ENCODE data around the gene TTC39C. TPM values are rescaled to one million over a fixed set of nuclear protein-coding genes. Genes with fewer than 3 reads are reported as not detected.
A peak's percentile ranks its signal among the peaks of the same experiment; 100 is the strongest.
"Not testable (repeated sequence)": the region's sequence is repeated elsewhere in the genome, so short reads cannot be mapped to it uniquely, and the experiment has no call there.

Gene TTC39C
- total and polyA plus RNA-seq, 5 donors from 2014 or later, result 109 to 274 (median 180) TPM

DNA sequence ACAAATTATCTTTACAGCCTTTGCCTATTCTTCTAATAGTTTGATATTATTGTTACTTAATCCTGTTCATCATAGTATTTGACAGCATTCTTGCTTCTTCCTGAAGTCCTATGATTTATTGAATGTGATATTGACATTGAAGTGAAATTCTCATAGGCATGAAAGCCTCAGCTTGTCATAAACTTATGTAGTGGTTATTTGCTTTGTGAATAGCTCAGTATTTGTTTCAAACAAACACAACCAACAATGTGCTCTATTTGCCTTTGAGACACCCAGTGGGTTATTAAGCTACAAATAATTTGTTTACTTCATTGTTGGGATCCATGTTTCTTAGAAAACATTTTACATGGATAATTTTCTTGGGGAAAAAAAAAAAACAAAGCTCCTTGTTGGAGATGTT, 57.2 kb downstream of the TTC39C start:
- Histone ChIP-seq H3K27me3 (ENCODE audit: control insufficient read depth, insufficient read depth, low read length) (no peaks in the 10 kb centered on the region), H3K9me3 (ENCODE audit: control insufficient read depth in 2 of 2, low read length in 2 of 2) (no peaks in the 10 kb centered on the region), H3K4me1 (ENCODE audit: control insufficient read depth, insufficient read depth, low read length, poor library complexity, severe bottlenecking) (peaks cover 4% of the 10 kb centered on the region), H3K36me3 (ENCODE audit: control insufficient read depth, insufficient read depth, low read length) (peaks cover 67% of the 10 kb centered on the region), H3K27ac (ENCODE audit: insufficient read depth, low read length, poor library complexity, severe bottlenecking) (no peak overlapping the region), H3K4me3 (ENCODE audit: low read depth, low read length) (no peak overlapping the region)
- Mint-ChIP-seq H3K36me3 (peaks cover 52% of the 10 kb centered on the region), H3K27me3 (no peaks in the 10 kb centered on the region), H3K4me3 (no peak overlapping the region), H3K4me1 (peaks cover 28 to 82% (median 58%) of the 10 kb centered on the region in 4 donors), H3K9me3 (no peaks in the 10 kb centered on the region), H3K27ac (peak overlapping the region in 1 of 3 donors; percentile 4)
- ATAC-seq (ENCODE audit: low read depth in 2 of 2) (no peak), DNase-seq (no peak)

DNA sequence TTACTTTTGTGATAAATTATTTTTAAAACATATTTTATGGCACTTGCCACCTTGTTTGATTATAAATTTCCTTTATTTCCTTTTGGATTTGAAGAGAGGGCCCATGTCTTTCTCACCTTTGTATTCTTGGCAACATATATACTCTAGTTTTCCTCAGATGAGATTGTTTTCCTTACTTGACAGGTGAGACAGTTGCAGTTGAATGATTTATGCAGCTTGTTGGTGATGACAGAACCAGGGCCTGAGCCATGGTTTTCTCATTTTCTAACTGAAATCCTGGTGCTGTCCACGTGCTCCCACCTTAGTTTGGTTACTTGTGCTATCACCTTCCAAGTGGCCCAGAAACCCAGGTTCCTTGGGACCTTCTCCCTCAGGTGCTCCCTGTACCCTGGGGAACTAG, 58.2 kb downstream of the TTC39C start:
- DNase-seq, result no peak
- Mint-ChIP-seq H3K4me1 (peaks cover 20 to 84% (median 61%) of the 10 kb centered on the region in 4 donors), H3K27me3 (no peaks in the 10 kb centered on the region), H3K27ac (peak overlapping the region in 1 of 3 donors; percentile 45), H3K36me3 (peaks cover 44% of the 10 kb centered on the region), H3K4me3 (no peak overlapping the region), H3K9me3 (no peaks in the 10 kb centered on the region)
- H3K4me3 ChIP-seq (ENCODE audit: low read depth, low read length), result no peak overlapping the region
- H3K36me3 ChIP-seq (ENCODE audit: control insufficient read depth, insufficient read depth, low read length), result peaks cover 64% of the 10 kb centered on the region
- H3K27ac ChIP-seq (ENCODE audit: insufficient read depth, low read length, poor library complexity, severe bottlenecking), result no peak overlapping the region
- no peaks in the 10 kb centered on the region for H3K27me3 ChIP-seq (ENCODE audit: control insufficient read depth, insufficient read depth, low read length)
- no peaks in the 10 kb centered on the region for H3K9me3 ChIP-seq (ENCODE audit: control insufficient read depth in 2 of 2, low read length in 2 of 2)
- peaks cover 4% of the 10 kb centered on the region for H3K4me1 ChIP-seq (ENCODE audit: control insufficient read depth, insufficient read depth, low read length, poor library complexity, severe bottlenecking)
- no peak for ATAC-seq (ENCODE audit: low read depth in 2 of 2)

DNA sequence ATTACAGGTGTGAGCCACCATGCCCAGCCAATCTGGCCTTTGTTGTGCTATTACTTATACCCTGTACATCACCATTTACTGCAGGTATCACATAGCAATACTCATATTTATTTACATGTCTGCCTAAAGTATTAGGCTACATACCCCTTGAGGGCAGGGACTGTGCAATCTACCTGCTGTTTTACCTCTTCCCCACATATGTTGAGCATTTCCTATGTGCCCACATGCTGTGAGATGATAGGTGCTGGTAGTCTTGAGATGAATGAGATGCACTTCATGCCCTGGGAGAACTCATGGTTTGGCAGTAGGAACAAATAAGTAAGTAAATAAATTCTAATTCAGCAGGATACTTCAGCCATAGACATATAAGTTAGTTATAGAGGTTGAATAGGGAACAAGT, 59.2 kb downstream of the TTC39C start:
- Mint-ChIP-seq H3K4me3 (no peak overlapping the region), H3K27me3 (no peaks in the 10 kb centered on the region), H3K36me3 (peaks cover 45% of the 10 kb centered on the region), H3K9me3 (no peaks in the 10 kb centered on the region), H3K4me1 (peaks cover 16 to 86% (median 59%) of the 10 kb centered on the region in 4 donors), H3K27ac (peak overlapping the region in 1 of 3 donors; percentile 77)
- DNase-seq, result no peak
- Histone ChIP-seq H3K27ac (ENCODE audit: insufficient read depth, low read length, poor library complexity, severe bottlenecking) (no peak overlapping the region), H3K27me3 (ENCODE audit: control insufficient read depth, insufficient read depth, low read length) (no peaks in the 10 kb centered on the region), H3K4me3 (ENCODE audit: low read depth, low read length) (no peak overlapping the region), H3K9me3 (ENCODE audit: control insufficient read depth in 2 of 2, low read length in 2 of 2) (no peaks in the 10 kb centered on the region), H3K36me3 (ENCODE audit: control insufficient read depth, insufficient read depth, low read length) (peaks cover 64% of the 10 kb centered on the region), H3K4me1 (ENCODE audit: control insufficient read depth, insufficient read depth, low read length, poor library complexity, severe bottlenecking) (peaks cover 4% of the 10 kb centered on the region)
- ATAC-seq (ENCODE audit: low read depth in 2 of 2), result no peak

DNA sequence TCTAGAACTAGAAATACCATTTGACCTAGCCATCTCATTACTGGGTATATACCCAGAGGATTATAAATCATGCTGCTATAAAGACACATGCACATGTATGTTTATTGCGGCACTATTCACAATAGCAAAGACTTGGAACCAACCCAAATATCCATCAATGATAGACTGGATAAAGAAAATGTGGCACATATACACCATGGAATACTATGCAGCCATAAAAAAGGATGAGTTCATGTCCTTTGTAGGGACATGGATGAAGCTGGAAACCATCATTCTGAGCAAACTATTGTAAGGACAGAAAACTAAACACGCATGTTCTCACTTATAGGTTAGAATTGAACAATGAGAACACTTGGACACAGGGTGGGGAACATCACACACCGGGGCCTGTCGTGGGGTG, 60.2 kb downstream of the TTC39C start:
- H3K27me3 ChIP-seq (ENCODE audit: control insufficient read depth, insufficient read depth, low read length); DNase-seq; H3K27me3 Mint-ChIP-seq; H3K4me3 ChIP-seq (ENCODE audit: low read depth, low read length); H3K27ac ChIP-seq (ENCODE audit: insufficient read depth, low read length, poor library complexity, severe bottlenecking); H3K9me3 Mint-ChIP-seq; H3K27ac Mint-ChIP-seq; H3K9me3 ChIP-seq (ENCODE audit: control insufficient read depth in 2 of 2, low read length in 2 of 2); ATAC-seq (ENCODE audit: low read depth in 2 of 2); H3K4me1 ChIP-seq (ENCODE audit: control insufficient read depth, insufficient read depth, low read length, poor library complexity, severe bottlenecking): not testable (repeated sequence)
- H3K4me1 Mint-ChIP-seq, result peaks cover 16 to 84% (median 54%) of the 10 kb centered on the region in 4 donors
- peaks cover 45% of the 10 kb centered on the region for H3K36me3 Mint-ChIP-seq
- H3K36me3 ChIP-seq (ENCODE audit: control insufficient read depth, insufficient read depth, low read length), result peaks cover 61% of the 10 kb centered on the region
- H3K4me3 Mint-ChIP-seq, result peak overlapping the region in 2 of 4 donors; percentile 36 to 46

DNA sequence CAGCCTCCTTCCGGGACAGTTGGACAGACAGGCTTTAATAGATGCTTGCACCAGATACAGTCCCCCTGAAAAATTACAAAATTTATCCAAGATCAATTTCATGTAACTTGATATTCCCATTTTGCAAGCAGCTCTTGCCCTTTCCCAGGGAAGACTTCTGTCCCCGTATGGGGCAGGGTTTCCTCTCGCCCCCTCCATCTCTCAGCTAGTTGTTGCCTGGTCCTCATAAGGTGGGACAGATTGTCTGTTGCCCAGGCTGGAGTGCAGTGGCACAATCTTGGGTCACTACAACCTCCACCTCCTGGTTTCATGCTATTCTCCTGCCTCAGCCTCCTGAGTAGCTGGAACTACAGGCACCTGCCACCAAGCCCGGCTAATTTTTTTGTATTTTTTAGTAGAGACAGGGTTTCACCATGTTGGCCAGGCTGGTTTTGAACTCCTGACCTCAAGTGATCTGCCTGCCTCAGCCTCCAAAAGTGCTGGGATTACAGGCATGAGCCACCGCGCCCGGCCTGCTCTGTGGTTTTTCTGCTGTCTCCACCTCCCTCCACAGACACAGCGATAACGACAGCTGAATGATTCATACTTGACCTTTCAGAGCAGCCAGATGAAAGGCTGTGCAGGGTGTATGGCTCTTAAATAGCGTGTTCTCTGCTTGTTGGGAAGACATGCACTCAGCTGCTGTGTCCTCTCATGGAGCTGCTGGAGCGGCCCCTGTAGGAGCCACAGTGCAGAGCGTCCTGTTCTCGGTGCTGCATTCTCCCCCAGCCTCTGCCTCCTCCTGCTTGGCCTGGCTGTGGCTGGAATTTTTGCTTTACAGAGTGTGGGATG, 61.4 kb downstream of the TTC39C start:
- Histone ChIP-seq H3K4me3 (ENCODE audit: low read depth, low read length) (peak overlapping the region; percentile 4), H3K4me1 (ENCODE audit: control insufficient read depth, insufficient read depth, low read length, poor library complexity, severe bottlenecking) (peaks cover 7% of the 10 kb centered on the region), H3K9me3 (ENCODE audit: control insufficient read depth in 2 of 2, low read length in 2 of 2) (no peaks in the 10 kb centered on the region), H3K27ac (ENCODE audit: insufficient read depth, low read length, poor library complexity, severe bottlenecking) (peak overlapping the region; percentile 38), H3K27me3 (ENCODE audit: control insufficient read depth, insufficient read depth, low read length) (no peaks in the 10 kb centered on the region), H3K36me3 (ENCODE audit: control insufficient read depth, insufficient read depth, low read length) (peaks cover 66% of the 10 kb centered on the region)
- peaks cover 36% of the 10 kb centered on the region for H3K36me3 Mint-ChIP-seq
- H3K4me3 Mint-ChIP-seq, result peak overlapping the region; percentile 15 to 77 (median 46)
- peak; percentile 99 to 100 for ATAC-seq (ENCODE audit: low read depth in 2 of 2)
- DNase-seq, result peak; percentile 29 to 86 (median 31)
- H3K27me3 Mint-ChIP-seq, result no peaks in the 10 kb centered on the region
- H3K4me1 Mint-ChIP-seq, result peaks cover 18 to 87% (median 56%) of the 10 kb centered on the region in 4 donors
- peak overlapping the region; percentile 30 to 93 (median 87) for H3K27ac Mint-ChIP-seq
- no peaks in the 10 kb centered on the region for H3K9me3 Mint-ChIP-seq

DNA sequence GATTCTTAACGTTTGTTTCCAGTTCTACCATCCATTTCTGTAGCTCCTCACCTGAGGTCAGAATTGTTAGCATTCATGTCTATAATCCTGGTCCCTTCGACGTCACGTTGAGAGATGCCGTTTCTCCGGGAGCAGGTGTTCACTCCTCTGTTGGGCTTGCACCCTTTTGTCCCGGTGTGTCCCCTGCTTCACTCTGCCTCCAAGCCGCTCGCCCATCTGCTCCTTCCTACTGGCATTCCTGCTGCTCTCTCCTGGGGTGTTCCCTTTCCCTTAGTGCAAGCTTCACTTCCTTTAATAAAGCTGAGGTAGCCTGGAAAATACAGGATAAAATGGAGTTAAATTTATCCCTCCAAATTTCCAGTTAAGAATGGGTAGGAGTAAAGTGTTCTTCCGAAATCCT, 62.4 kb downstream of the TTC39C start:
- Mint-ChIP-seq H3K36me3 (peaks cover 36% of the 10 kb centered on the region), H3K9me3 (no peaks in the 10 kb centered on the region), H3K27me3 (no peaks in the 10 kb centered on the region), H3K4me3 (no peak overlapping the region), H3K27ac (peak overlapping the region in 2 of 3 donors; percentile 30 to 87), H3K4me1 (peaks cover 18 to 77% (median 56%) of the 10 kb centered on the region in 4 donors)
- Histone ChIP-seq H3K27me3 (ENCODE audit: control insufficient read depth, insufficient read depth, low read length) (no peaks in the 10 kb centered on the region), H3K36me3 (ENCODE audit: control insufficient read depth, insufficient read depth, low read length) (peaks cover 69% of the 10 kb centered on the region), H3K27ac (ENCODE audit: insufficient read depth, low read length, poor library complexity, severe bottlenecking) (peak overlapping the region; percentile 38), H3K4me1 (ENCODE audit: control insufficient read depth, insufficient read depth, low read length, poor library complexity, severe bottlenecking) (peaks cover 7% of the 10 kb centered on the region), H3K9me3 (ENCODE audit: control insufficient read depth in 2 of 2, low read length in 2 of 2) (no peaks in the 10 kb centered on the region), H3K4me3 (ENCODE audit: low read depth, low read length) (no peak overlapping the region)
- DNase-seq (no peak), ATAC-seq (ENCODE audit: low read depth in 2 of 2) (no peak)

DNA sequence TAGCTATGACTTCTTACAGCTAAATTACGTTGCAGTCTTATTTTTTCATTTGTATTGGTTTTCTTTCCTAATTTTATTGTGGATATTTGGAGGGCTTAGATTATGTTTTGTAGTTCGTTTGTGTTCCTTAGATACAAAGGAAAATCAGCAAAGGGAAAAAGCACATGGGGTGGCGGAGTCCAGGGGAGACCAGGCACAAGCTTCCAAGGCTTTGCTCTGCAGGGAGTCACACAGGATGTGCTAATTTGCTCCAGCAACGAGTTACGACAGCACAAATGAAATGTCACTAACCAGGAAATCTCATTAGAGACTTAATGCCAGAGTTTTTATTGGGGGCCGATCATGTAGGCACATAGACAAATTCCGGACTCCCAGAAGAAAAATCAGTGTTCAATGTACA, 63.8 kb downstream of the TTC39C start:
- peaks cover 19 to 79% (median 57%) of the 10 kb centered on the region in 4 donors for H3K4me1 Mint-ChIP-seq
- no peak overlapping the region for H3K27ac ChIP-seq (ENCODE audit: insufficient read depth, low read length, poor library complexity, severe bottlenecking)
- H3K4me3 Mint-ChIP-seq, result no peak overlapping the region
- H3K9me3 ChIP-seq (ENCODE audit: control insufficient read depth in 2 of 2, low read length in 2 of 2), result no peaks in the 10 kb centered on the region
- DNase-seq (no peak), ATAC-seq (ENCODE audit: low read depth in 2 of 2) (no peak)
- H3K27ac Mint-ChIP-seq, result peak overlapping the region in 1 of 3 donors; percentile 16
- H3K4me3 ChIP-seq (ENCODE audit: low read depth, low read length), result no peak overlapping the region
- H3K27me3 ChIP-seq (ENCODE audit: control insufficient read depth, insufficient read depth, low read length), result no peaks in the 10 kb centered on the region
- H3K9me3 Mint-ChIP-seq, result no peaks in the 10 kb centered on the region
- H3K4me1 ChIP-seq (ENCODE audit: control insufficient read depth, insufficient read depth, low read length, poor library complexity, severe bottlenecking), result peaks cover 7% of the 10 kb centered on the region
- H3K36me3 ChIP-seq (ENCODE audit: control insufficient read depth, insufficient read depth, low read length), result peaks cover 69% of the 10 kb centered on the region
- H3K27me3 Mint-ChIP-seq, result no peaks in the 10 kb centered on the region
- H3K36me3 Mint-ChIP-seq, result peaks cover 36% of the 10 kb centered on the region

DNA sequence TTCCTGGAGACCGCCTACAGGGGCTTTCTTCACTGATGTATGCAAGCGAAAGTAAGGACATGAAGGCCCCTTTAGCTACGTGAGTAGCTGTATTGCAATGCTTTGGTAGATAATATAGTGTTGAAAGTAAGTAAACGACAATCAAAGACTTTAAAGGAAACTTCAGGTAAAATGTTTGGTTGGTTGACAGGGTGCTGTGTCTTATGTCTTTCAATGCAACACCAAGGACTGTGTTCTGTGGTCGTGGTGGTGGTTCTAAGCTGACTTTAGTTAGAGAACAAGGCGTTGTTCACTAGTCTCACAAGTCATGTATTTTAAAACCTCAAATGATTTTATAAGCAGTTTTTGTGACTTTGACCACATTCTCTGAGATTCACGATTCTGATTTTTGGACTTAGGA, 66.3 kb downstream of the TTC39C start:
- no peaks in the 10 kb centered on the region for H3K27me3 ChIP-seq (ENCODE audit: control insufficient read depth, insufficient read depth, low read length)
- no peak overlapping the region for H3K4me3 ChIP-seq (ENCODE audit: low read depth, low read length)
- Mint-ChIP-seq H3K36me3 (peaks cover 28% of the 10 kb centered on the region), H3K4me3 (no peak overlapping the region), H3K27ac (peak overlapping the region in 2 of 3 donors; percentile 20 to 38), H3K4me1 (peaks cover 33 to 69% (median 53%) of the 10 kb centered on the region in 4 donors), H3K27me3 (no peaks in the 10 kb centered on the region), H3K9me3 (no peaks in the 10 kb centered on the region)
- H3K27ac ChIP-seq (ENCODE audit: insufficient read depth, low read length, poor library complexity, severe bottlenecking), result no peak overlapping the region
- no peaks in the 10 kb centered on the region for H3K9me3 ChIP-seq (ENCODE audit: control insufficient read depth in 2 of 2, low read length in 2 of 2)
- ATAC-seq (ENCODE audit: low read depth in 2 of 2), result no peak
- peaks cover 3% of the 10 kb centered on the region for H3K4me1 ChIP-seq (ENCODE audit: control insufficient read depth, insufficient read depth, low read length, poor library complexity, severe bottlenecking)
- DNase-seq, result no peak
- H3K36me3 ChIP-seq (ENCODE audit: control insufficient read depth, insufficient read depth, low read length), result peaks cover 81% of the 10 kb centered on the region
